ENCODE data around the gene SLC22A23.

The SLC22A23 gene, protein sequence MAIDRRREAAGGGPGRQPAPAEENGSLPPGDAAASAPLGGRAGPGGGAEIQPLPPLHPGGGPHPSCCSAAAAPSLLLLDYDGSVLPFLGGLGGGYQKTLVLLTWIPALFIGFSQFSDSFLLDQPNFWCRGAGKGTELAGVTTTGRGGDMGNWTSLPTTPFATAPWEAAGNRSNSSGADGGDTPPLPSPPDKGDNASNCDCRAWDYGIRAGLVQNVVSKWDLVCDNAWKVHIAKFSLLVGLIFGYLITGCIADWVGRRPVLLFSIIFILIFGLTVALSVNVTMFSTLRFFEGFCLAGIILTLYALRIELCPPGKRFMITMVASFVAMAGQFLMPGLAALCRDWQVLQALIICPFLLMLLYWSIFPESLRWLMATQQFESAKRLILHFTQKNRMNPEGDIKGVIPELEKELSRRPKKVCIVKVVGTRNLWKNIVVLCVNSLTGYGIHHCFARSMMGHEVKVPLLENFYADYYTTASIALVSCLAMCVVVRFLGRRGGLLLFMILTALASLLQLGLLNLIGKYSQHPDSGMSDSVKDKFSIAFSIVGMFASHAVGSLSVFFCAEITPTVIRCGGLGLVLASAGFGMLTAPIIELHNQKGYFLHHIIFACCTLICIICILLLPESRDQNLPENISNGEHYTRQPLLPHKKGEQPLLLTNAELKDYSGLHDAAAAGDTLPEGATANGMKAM

DNA sequence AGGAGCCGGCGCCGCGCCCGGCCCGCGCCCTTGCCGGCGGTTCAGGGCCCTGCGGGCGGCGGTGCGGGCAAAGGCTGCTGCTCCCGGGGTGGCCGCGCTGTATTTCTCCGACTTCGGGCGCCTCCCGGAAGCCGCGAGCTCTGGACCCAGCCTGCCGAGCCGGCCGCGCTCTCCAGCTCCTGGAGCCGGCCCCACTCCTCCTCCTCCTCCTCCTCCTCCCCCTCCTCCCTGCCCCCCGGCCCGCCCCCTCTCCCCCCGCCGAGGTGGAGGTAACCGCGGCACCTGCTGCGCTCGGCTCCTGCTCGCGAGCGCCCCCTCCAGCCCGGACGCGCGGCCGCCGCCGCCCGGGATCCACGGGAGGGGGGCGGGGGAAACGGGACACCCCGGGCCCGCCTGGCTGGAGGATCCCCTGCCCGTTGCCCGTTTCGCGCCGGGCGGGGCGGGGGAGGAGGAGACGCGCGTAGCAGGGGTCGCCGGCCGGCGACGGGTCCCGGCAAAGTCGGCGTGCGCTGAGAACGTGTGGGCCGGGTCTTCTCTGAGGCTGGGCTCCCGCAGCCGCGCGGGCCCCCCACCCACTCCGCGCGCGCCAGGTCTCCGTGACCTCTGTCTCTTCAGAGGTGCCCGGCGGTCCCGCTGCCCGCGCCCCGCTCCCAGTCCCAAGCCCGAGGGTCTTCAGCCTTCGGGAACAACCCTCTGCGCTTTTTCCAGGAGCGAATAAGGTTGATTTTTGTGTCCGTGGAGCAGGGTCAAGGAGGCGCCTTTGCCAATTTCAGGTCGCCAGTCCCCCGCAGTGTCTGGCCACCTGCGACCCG, at the start of gene SLC22A23:
Gene SLC22A23, minus strand, starts transcription at position 153 of the 812 bp plus-strand sequence. CDS start 491 bp downstream, outside the sequence.
- TF ChIP-seq GATA3 (IDR thresholded peaks at IDR 0.05; ENCODE audit: low read depth, low read length), result no peak
- no peak for TF ChIP-seq GATA2 (IDR thresholded peaks at IDR 0.05; ENCODE audit: low read depth, low read length)

DNA sequence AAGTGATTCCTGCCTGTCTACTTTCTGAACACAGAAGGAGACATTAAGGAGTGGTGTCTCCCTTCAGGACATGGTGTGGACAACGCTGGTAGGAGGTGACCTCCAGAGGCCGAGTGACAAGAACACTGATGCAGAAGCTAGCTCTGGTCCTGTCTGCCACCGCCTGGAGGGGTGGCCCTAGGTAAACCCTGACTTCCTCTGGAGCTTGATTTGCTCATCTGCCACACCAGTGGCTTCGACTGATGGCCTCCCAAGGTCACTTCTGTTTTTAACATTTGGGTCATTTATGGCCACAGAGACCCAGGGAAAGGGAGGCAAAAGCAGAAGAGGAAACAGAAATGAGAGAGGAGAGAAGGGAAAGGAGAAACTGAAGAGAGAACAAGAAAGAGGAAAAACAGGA, 49.4 kb upstream of the SLC22A23 start:
- TF ChIP-seq GATA2 (IDR thresholded peaks at IDR 0.05; ENCODE audit: low read depth, low read length), result no peak
- no peak for TF ChIP-seq GATA3 (IDR thresholded peaks at IDR 0.05; ENCODE audit: low read depth, low read length)

DNA sequence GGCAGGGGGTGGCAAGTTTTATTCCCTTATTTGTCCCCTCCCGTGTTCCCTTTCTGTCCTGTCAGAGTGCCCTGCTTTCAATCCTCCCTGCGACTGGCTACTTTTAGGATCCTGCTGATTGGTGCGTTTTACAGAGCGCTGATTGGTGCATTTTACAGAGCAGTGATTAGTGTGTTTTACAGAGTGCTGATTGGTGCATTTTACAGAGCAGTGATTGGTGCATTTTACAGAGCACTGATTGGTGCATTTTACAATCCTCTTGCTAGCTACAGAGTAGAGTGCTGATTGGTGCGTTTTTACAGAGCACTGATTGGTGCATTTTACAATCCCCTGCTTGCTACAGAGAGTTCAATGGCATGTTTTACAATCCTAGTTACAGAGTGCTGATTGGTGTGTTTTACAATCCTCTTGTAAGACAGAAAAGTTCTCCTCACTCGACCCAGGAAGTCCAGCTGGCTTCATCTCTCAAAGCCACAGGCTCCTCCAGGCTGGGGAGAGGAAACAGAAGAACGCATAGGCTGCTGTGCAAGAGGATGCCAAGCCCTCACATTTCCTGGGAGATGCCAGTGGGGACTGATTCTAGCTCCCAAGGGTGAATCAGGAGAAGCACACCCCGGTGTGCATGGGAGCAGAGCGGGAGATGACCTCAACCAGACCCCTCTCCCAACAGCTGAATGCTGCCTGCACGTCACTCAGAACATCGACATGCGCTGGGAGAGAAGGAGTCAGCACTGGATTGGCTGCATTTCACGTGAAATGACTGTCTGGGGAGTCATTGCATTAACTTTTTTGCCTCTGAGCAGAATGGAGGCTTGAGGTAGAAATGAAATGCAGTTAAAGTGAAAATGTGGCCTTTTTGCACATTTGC, 48.3 kb upstream of the SLC22A23 start:
- TF ChIP-seq GATA3 (IDR thresholded peaks at IDR 0.05; ENCODE audit: low read depth, low read length), result no peak
- TF ChIP-seq GATA2 (IDR thresholded peaks at IDR 0.05; ENCODE audit: low read depth, low read length), result no peak

DNA sequence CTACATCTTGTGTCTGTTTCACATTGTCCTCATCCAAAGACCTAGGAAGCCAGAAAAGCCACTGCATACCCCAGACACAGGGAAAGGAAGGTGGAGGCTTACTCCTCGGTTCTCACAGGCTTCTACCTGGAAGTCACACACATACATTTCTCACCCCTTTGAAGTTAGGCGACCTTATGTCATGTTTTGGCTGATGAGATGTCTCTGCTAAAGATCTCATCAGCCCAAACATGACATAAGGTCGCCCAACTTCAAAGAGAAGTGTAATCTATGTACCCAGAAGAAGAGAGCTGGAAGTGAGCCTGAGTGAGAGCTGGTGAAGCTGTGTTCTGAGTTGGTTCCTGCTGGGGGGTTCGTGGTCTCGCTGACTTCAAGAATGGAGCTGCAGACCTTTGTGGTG, 47.5 kb upstream of the SLC22A23 start:
- TF ChIP-seq GATA3 (IDR thresholded peaks at IDR 0.05; ENCODE audit: low read depth, low read length) (no peak), GATA2 (IDR thresholded peaks at IDR 0.05; ENCODE audit: low read depth, low read length) (no peak)

DNA sequence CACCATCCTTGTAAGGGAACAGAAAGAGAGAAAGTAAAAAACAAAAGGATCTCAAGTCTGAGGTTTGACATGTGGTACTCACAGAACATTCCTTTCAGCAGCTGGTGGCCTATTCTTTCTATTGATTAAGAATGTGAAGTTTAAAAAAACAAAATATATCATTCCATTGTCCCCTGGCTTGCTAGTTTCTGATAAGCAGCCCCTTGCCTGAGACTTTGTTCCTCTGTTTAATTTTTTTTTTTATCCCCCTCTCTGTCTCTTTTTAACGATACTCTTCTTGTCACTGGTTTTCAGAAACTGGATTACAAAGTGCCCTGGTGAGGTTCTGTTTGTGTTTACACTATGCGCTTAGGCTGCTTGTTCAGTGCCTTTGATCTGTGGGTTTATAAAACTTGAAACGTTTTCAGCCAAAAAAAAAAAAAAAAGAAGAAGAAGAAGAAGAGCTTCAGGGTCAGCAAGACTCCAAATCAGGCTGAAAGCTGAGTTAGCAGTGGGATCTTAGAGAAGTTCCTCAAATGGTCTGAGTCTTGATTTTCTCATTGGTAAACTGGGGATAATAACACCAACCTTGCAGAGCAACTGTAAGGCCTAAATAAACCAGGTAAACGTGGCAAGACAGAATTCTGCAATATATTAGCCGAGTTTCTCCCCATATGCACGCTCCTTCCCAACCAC, 45.1 kb upstream of the SLC22A23 start:
- TF ChIP-seq GATA3 (IDR thresholded peaks at IDR 0.05; ENCODE audit: low read depth, low read length) (no peak), GATA2 (IDR thresholded peaks at IDR 0.05; ENCODE audit: low read depth, low read length) (no peak)

DNA sequence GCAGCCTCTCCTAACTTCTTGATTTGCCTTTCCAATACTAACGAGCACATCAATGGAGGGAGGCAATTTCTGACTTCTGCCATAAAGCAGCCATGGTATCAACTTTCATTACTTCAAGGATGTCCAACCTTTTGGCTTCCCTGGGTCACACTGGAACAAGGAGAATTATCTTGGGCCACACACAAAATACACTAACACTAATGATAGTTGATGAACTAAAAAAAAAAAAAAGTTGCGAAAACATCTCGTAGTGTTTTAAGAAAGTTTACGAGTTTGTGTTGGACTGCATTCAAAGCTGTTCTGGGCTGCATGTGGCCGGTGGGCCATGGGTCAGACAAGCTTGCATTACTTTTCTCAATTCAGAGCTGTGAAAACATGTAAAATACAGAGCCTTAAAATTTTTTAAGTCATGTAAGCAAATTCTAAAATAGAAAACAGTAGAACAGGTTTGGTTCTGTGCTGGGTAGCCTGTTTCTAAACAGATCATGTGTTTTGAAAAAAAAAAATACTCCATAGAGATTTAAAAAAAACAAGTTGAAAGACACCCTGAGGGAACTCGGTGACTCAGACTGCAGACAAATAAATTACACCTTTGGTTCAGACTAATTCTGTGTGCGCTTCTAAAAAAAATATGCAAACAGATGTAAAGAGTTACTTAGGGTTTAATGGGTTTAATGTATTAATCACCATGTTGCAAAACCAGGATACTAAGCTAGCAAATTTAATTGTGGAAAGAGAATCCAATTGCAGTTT, 43.6 kb upstream of the SLC22A23 start:
- no peak for TF ChIP-seq GATA3 (IDR thresholded peaks at IDR 0.05; ENCODE audit: low read depth, low read length)
- no peak for TF ChIP-seq GATA2 (IDR thresholded peaks at IDR 0.05; ENCODE audit: low read depth, low read length)

DNA sequence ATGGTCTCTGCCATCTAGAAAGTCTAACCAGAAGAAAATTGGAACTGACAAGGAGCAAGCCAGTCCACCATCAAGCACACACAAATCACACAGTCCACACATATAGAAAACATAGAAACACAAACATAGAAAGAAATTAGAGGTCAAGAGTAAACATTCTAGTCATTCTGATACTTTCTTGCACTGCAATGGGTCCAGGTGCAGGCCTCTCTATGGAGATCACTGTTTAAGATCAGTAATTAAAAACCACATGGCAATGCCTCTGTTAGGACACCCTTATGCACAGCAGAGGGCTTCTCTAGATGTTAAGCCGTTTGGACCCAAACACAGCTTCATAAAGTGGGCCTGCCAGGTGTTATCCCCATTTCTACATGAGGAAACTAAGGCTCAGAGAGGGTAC, 42.8 kb upstream of the SLC22A23 start:
- no peak for TF ChIP-seq GATA3 (IDR thresholded peaks at IDR 0.05; ENCODE audit: low read depth, low read length)
- no peak for TF ChIP-seq GATA2 (IDR thresholded peaks at IDR 0.05; ENCODE audit: low read depth, low read length)

DNA sequence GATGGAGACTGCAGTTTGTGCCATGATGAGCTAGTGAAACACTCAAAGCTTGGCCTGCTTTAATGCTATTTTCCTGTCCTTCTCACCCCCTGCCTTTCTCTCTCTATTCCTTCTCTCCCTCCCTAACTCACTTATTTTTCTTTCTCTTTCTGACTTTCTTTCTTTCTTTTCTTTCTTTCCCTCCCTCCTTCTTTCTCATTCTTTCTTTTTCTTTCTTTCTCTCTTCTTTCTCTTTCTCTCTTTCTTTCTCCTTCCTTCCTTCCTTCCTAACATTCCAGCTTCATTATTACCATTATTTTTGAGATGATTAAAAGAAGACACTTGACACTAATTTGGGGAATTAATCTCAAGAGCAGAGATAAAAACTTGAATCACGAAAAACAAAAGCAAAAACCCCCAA, 39.5 kb upstream of the SLC22A23 start:
- TF ChIP-seq GATA3 (IDR thresholded peaks at IDR 0.05; ENCODE audit: low read depth, low read length) (no peak), GATA2 (IDR thresholded peaks at IDR 0.05; ENCODE audit: low read depth, low read length) (no peak)

DNA sequence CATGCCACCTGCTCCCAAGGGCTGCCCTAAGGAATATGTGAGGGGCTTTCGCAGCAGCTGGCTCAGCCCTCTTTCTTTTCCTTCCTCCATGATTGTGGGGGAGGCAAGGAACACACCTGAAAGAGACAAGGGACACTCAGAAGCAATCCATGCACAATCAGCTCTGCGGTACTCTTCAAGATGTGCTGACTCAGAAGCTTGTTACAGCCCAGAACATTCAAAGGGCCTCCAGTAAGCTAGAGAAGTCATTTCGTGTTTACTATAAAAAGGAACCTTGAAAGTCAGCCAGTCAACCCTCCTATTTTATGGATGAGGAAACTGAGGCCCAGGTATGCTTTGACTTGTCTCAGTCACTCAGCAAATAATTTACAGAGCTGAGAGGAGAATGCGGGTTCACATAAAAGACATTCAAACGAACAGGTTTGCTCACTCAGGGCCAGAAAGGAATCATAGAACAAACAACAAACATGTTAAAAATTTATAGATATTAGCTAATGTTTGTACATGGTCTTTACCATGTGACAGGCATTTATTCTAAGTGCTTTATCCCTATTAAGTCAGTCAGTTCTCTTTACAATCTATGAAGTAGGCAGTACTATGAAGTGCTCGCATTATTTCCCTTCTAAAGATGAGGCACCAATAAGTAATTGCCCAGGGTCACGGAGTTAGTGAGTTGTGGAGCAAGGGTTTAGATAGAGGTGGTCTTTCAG, 37.7 kb upstream of the SLC22A23 start:
- TF ChIP-seq GATA2 (IDR thresholded peaks at IDR 0.05; ENCODE audit: low read depth, low read length) (no peak), GATA3 (IDR thresholded peaks at IDR 0.05; ENCODE audit: low read depth, low read length) (no peak)

DNA sequence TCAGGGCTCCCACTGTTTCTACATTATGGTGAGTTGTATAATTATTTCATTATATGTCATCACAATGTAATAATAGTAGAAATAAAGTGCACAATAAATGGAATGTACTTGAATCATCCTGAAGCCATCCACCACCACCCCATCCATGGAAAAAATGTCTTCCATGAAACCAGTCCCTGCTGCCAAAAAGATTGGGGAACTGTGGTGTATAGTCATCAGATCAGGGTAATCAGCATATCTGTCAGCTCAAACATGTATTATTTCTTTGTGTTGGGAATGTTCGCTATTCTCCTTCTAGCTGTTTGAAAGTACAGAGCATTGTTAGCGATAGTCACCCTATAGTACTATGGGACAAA, 33.8 kb upstream of the SLC22A23 start:
- TF ChIP-seq GATA3 (IDR thresholded peaks at IDR 0.05; ENCODE audit: low read depth, low read length) (no peak), GATA2 (IDR thresholded peaks at IDR 0.05; ENCODE audit: low read depth, low read length) (no peak)

DNA sequence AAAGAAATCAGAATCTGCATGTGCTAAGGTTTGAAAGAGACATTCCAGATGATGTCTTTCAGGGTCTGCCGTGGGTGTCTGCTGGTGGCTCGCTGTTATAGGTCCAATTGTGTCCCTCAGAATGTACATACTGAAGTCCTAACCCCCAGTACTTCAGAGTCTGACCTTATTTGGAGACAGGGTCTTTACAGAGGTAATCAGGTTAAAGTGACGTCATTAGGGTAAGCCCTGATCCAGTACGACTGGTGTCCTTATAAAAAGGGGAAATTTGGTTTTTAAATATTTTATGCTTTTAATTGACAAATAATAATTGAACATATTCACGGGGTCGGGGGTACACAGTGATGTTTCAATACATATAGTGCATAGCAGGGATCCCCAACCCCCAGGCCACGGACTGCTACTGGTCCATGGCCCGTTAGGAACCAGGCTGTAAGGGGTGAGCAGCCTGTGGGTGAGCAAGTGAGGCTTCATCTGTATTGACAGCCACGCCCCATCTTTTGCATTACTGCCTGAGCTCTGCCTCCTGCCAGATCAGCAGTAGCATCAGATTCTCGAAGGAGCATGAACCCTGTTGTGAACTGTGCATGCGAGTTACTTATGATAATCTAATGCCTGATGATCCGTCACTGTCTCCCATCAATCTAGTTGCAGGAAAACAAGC, 33.2 kb upstream of the SLC22A23 start:
- no peak for TF ChIP-seq GATA3 (IDR thresholded peaks at IDR 0.05; ENCODE audit: low read depth, low read length)
- no peak for TF ChIP-seq GATA2 (IDR thresholded peaks at IDR 0.05; ENCODE audit: low read depth, low read length)
